Sigmoid colon (tissue), 3 donors: ENCODE measurements around the gene EHMT1.

Experiments used
- POLR2A ChIP-seq, 2 donors: fragments of 450-650 bp; IDR thresholded peaks; one replicate each; pipeline ENCODE4 v1.6.1; 2016; ENCODE audit warnings: antibody characterized with exemption in 2 of 2, mild to moderate bottlenecking in 2 of 2, moderate library complexity in 2 of 2
- TF ChIP-seq, protein P1 (sequence below), 4 experiments: fragments of 450-650 bp in 3 of 4; fragments of 200-600 bp in 1 of 4; IDR thresholded peaks; one replicate each; pipeline ENCODE4 v1.5.1; 2016 to 2019; ENCODE audit warnings: antibody characterized with exemption in 4 of 4, mild to moderate bottlenecking in 3 of 4, moderate library complexity in 2 of 4

DNA sequence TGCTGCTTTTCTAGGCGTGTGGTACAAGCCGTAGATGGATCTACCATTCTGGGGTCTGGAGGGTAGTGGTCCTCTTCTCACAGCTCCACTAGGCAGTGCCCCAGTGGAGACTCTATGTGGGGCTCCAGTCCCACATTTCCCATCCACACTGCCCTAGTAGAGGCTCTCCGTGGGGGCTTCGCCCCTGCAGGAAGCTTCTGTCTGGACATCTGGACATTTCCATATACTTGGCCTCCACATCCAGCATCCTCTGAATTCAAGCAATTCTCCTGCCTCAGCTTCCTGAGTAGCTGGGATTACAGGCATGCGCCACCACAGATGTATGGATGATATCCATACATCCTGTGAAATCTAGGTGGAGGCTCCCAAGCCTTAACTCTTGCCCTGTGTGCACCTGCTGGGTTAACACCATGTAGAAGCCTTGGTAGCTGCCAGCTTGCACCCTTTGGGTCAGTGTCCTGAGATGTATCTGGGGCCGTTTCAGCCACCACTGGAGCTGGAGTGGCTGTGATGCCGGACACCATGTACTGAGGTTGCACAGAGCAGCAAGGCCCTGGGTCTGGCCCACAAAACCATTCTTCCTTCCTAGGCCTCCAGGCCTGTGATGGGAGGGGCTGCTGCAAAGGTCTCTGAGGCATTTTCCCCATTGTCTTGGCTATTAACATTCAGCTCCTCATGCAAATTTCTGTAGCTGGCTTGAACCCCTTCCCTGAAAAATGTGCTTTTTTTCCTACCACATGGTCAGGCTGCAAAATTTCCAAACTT, 84.0 kb downstream of the EHMT1 start:
- TF ChIP-seq, protein P1, sequence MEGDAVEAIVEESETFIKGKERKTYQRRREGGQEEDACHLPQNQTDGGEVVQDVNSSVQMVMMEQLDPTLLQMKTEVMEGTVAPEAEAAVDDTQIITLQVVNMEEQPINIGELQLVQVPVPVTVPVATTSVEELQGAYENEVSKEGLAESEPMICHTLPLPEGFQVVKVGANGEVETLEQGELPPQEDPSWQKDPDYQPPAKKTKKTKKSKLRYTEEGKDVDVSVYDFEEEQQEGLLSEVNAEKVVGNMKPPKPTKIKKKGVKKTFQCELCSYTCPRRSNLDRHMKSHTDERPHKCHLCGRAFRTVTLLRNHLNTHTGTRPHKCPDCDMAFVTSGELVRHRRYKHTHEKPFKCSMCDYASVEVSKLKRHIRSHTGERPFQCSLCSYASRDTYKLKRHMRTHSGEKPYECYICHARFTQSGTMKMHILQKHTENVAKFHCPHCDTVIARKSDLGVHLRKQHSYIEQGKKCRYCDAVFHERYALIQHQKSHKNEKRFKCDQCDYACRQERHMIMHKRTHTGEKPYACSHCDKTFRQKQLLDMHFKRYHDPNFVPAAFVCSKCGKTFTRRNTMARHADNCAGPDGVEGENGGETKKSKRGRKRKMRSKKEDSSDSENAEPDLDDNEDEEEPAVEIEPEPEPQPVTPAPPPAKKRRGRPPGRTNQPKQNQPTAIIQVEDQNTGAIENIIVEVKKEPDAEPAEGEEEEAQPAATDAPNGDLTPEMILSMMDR (IDR thresholded peaks at IDR 0.05), result no peak
- no peak for TF ChIP-seq POLR2A (IDR thresholded peaks at IDR 0.05)
